MCF 10A (cell line): Measurements from ENCODE around the gene GARS1. TPM values are rescaled to one million over a fixed set of nuclear protein-coding genes. Genes with fewer than 3 reads are reported as not detected.

Experiments
- BruUV-seq: library from RNA; stranded (reverse); fragments of 400-500 nt; replicated peaks from 2 replicates; lab custom pipeline; 2021; lab: Mats Ljungman, UMichigan
- CTCF ChIA-PET: fragments of 300-600 bp; sonication (Branson Sonifier 250); formaldehyde crosslinking; extraction: SDS; loops from one replicate; lab custom pipeline; 2021; ENCODE audit warnings: antibody characterized with exemption, inconsistent platforms; lab: Yijun Ruan, JAX
- POLR2A ChIA-PET: fragments of 300-600, 350-650 bp; sonication (Branson Sonifier 250); formaldehyde crosslinking; extraction: SDS; loops from one replicate; lab custom pipeline; 2020; ENCODE audit warnings: antibody characterized with exemption, inconsistent platforms; lab: Yijun Ruan, JAX
- DNase-seq: peaks from one replicate; pipeline ENCODE4 v3.0.0-alpha.2; 2018; ENCODE audit not compliant: unreplicated experiment
- H3K27ac Mint-ChIP-seq: one replicate; pipeline ENCODE4 v1.8.0; 2022; ENCODE audit warnings: mild to moderate bottlenecking, low read depth, mixed read lengths; ENCODE audit not compliant: unreplicated experiment
- H3K27me3 Mint-ChIP-seq: one replicate; pipeline ENCODE4 v1.8.0; 2022; ENCODE audit warnings: mixed read lengths; ENCODE audit not compliant: insufficient read depth, unreplicated experiment
- H3K36me3 Mint-ChIP-seq: one replicate; pipeline ENCODE4 v1.8.0; 2022; ENCODE audit warnings: mild to moderate bottlenecking, moderate library complexity, mixed read lengths; ENCODE audit not compliant: insufficient read depth, unreplicated experiment
- H3K4me1 Mint-ChIP-seq: one replicate; pipeline ENCODE4 v1.8.0; 2022; ENCODE audit warnings: mixed read lengths; ENCODE audit not compliant: insufficient read depth, unreplicated experiment
- H3K4me3 Mint-ChIP-seq: one replicate; pipeline ENCODE4 v1.8.0; 2022; ENCODE audit warnings: mild to moderate bottlenecking, moderate library complexity, mixed read lengths; ENCODE audit not compliant: unreplicated experiment
- H3K9me3 Mint-ChIP-seq: one replicate; pipeline ENCODE4 v1.8.0; 2022; ENCODE audit warnings: mixed read lengths; ENCODE audit not compliant: unreplicated experiment
- CTCF ChIP-seq: fragments of 200-600 bp; IDR thresholded peaks from one replicate; pipeline ENCODE4 v1.8.0; 2022; ENCODE audit warnings: antibody characterized with exemption, mild to moderate bottlenecking; ENCODE audit not compliant: unreplicated experiment
- intact Hi-C: fragments of 100-400 bp; cut with micrococcal nuclease; formaldehyde crosslinking; loops from 2 replicates; pipeline ENCODE4 v1.14.1; 2022
- total RNA-seq: library from RNA; stranded (reverse); gene quantifications from 2 replicates; pipeline ENCODE4 v1.2.3, GENCODE V29; 2022

The GARS1 gene
- total RNA-seq, 1 experiment from 2014 or later: 386 TPM

- POLR2A ChIA-PET: no interaction called here
- TF ChIP-seq CTCF: no peak
- no peaks in the 10 kb centered on the region for H3K36me3 Mint-ChIP-seq
- H3K27me3 Mint-ChIP-seq: peaks cover 71% of the 10 kb centered on the region
- DNase-seq: no peak
- H3K9me3 Mint-ChIP-seq: no peaks in the 10 kb centered on the region
- H3K4me1 Mint-ChIP-seq: no peaks in the 10 kb centered on the region
- no peak within 1 kb of the TSS for H3K27ac Mint-ChIP-seq
- no TSS peak for BruUV-seq
- H3K4me3 Mint-ChIP-seq: no peak within 1 kb of the TSS
- CTCF ChIA-PET: no interaction called here
- intact Hi-C loops: no loop called here
Measured at GRCh38 chr7:30682212-30683083, 87.8 kb downstream of the GARS1 start, which contains the start of gene CRHR2. CRHR2 (minus strand) TSS chr7:30682456; CDS start chr7:30682280, 176 bp downstream.

GRCh38 chr7:30683306-30683705 is 88.6 kb downstream of the GARS1 start:
- H3K36me3 Mint-ChIP-seq: no peaks in the 10 kb centered on the region
- TF ChIP-seq CTCF: no peak
- CTCF ChIA-PET: no interaction called here
- no TSS peak for BruUV-seq
- H3K27ac Mint-ChIP-seq: no peak overlapping the region
- DNase-seq: no peak
- H3K4me3 Mint-ChIP-seq: no peak overlapping the region
- intact Hi-C loops: no loop called here
- H3K4me1 Mint-ChIP-seq: no peaks in the 10 kb centered on the region
- POLR2A ChIA-PET: no interaction called here
- no peaks in the 10 kb centered on the region for H3K9me3 Mint-ChIP-seq
- H3K27me3 Mint-ChIP-seq: peaks cover 62% of the 10 kb centered on the region

Other genes starting within 250 kb of the GARS1 start
- gene NOD1, start 116.1 kb upstream of the GARS1 start, total RNA-seq: 3.8 and 4.8 TPM in 2 replicates
- gene GGCT, start 90.0 kb upstream of the GARS1 start, total RNA-seq: 48.3 and 64.8 TPM in 2 replicates
- gene CRHR2, start 87.6 kb downstream of the GARS1 start, total RNA-seq: not detected in 2 replicates
- gene INMT, start 157.3 kb downstream of the GARS1 start, total RNA-seq: not detected in 2 replicates
- 9.2 and 12.4 TPM in 2 replicates for gene MINDY4, start 176.5 kb downstream of the GARS1 start, total RNA-seq